ENCODE data around the gene FLT1.

FLT1 gene

DNA sequence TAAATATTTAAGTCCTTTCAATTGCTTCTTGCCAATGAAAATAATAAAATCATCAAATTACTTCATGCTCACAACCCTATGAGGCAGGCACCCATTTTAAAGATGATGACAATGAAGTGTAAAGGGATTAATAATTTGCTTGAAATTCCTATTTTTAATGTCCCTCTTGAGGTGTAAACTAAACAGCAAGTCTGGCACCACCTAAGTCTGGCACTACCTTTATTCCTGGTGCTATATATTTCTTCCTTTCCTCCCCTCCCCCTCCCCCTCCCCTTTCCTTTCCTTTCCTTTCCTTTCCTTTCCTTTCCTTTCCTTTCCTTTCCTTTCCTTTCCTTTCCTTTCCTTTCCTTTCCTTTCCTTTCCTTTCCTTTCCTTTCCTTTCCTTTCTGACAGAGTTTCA, 42.2 kb downstream of the FLT1 start:
- DNase-seq, result no peak

DNA sequence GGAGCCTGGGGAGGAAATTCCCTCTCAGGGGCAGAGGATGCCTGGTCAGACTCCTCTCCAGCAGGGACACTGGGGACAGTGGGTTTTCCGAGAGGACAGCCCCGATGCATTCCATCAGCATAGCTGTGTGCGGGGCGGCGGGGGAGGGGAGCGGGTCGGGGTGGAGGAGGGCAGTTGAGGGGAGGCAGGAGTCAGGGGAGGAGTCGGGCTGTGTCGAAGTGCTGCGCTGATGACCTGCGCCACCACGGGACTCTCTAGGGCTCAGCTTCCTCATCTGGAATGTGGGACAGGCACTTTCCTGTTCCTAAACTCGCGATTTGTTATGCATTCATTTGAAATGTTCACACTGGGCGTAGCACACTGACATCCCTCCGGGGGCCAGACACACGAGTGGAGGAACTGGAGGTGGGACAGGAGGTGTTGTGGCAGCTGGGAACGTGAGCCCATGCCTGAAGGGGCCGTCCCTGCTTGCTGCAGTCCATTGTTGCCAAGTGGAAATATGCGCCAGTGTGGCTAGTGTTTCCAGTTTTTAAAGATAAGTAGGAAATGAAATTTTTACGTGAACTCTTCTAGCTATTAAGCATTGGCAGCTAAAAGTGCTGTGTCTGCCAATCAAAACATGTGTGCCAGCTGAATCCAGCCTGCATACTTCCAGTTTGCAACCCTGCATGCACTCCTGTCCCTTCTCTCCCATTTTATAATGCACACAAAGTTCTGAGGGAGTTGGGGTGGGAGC, 43.3 kb downstream of the FLT1 start:
- DNase-seq, result no peak

DNA sequence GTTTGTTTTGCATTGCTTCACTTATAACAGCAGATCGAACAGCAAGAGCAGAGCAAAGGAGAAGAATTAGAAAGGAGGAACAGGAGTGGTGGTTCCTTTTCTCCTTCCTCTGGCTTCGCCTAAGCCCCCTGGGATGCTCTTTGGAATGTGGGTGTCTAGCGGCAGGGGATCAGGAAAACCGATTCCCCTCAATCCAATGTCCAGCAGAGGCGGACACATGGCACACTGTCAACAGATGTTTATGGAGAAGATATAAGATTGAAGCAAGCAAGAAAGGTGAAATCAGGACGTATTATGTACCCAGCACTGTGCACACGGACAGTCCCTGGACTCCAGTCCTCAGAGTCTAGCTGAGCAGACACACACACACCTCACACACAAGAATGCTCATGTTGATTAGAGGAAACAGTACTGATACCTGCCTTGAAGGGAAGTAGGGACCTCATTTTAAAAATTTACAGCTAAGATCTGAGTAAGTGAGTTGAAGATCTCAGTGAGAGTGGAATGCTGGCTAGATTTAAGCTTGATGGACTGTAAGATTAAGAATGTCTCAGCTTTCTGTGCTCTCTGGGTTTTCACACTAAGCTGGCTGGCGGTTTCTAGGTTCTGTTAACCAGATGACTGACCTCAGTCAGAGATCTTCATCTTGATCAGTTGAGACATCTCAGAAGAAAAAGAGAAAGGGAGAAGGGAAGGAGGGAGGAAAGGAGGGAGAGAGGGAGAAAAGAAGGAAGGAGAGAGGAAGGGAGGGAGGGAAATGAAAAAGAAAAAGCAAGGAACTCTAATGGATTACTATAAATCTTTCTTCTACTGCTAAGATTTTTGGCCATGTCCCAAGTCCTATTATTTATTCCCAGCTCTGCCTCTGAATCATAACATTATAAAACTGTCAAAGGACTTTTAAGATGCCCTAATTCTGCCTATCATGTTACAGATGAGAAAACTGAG, 44.8 kb downstream of the FLT1 start:
- DNase-seq, result no peak

DNA sequence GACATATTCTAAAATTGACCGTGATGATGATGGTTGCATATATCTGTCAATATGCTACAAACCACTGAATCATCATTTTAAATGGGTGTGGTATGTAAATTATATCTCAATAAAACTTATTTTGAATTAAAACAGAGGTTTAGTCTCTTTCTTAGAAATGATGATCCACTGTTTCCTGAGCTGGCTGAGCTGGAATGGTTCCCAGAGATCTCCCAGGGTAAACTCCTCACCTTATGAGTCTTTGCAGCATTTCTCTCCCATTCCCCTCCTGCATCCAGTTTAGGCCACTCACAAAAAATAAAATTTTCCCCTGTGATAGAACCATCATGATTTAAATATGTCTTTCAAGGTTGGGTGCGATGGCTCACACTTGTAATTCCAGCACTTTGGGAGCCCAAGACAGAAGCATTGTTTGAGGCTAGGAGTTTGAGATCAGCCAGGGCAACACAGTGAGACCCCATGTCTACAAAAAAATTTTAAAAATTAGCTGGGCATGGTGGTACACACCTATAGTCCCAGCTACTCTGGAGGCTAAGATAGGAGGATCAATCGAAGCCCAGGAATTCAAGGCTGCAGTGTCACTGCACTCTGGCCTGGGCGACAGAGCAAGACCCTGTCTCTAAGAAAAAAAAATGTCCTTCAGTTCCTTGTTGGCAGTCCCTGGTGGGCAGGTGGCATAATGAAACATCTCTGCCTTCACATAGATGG, 46.1 kb downstream of the FLT1 start:
- no peak for DNase-seq

DNA sequence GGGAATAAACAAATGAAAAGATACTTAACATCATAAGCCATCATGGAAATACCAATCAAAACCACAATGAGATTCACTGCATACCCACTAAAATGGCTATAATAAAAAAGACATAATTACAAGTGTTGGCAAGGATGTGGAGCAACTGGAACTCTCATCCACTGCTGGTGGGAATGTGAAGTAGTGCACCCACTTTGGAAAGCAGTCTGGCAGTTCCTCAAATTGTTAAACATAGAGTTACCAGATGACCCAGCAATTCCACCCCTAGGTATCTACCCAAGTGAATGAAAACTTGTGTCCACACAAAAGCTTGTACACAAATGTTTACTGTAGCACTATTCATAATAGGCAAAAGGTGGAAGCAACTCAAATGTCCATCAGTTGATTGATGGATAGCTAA, 46.9 kb downstream of the FLT1 start:
- no peak for DNase-seq

DNA sequence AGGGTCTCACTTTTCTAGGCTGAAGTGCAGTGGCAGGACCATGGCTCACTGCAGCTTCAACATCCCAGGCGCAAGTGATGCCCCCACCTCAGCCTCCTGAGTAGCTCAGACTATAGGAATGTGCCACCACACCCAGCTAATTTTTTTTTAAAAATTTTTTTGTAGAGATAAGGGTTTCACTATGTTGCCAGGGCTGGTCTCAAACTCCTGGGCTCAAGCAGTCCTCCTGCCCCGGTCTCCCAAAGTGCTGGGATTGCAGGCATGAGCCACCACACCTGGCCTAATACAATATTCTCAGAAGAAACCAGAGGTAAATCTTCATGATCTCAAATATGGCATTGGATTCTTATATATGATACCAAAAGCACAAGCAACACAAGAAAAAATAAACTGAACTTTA, 47.7 kb downstream of the FLT1 start:
- no peak for DNase-seq

DNA sequence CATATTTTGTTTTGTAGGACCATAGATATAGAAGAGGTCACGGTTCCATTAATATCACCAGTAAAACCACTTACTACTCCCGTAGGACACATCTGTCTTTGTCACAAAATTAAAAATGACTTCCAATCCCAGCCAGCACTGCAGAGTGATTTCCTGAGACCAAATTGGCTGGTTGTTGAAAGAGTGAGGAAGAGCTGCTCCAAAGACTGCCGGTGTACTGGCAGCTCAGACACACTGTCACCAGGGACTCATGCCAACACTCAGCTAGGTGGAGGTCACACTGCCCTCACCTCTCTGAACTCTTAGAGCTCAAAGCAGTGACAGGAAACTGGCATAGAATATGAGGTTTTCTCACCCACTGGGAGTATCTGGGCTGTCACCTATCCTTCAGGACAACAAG, 52.1 kb downstream of the FLT1 start:
- DNase-seq, result no peak

DNA sequence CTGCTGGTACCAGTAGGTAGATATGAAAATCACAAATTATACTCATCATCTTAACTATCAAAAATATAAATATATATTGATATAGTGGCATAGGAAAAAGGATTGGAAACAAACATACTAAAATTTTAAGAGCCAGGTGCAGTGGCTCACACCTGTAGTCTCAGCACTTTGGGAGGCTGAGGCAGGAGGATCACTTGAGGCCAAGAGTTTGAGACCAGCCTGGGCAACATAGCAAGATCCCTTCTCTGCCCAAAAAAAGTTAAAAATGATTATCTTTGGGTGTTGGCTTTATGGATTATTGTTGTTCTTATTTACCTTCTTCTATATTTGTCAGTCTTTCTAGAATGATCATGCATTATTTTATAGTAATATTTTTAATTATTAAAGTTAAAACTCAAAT, 53.4 kb downstream of the FLT1 start:
- no peak for DNase-seq

DNA sequence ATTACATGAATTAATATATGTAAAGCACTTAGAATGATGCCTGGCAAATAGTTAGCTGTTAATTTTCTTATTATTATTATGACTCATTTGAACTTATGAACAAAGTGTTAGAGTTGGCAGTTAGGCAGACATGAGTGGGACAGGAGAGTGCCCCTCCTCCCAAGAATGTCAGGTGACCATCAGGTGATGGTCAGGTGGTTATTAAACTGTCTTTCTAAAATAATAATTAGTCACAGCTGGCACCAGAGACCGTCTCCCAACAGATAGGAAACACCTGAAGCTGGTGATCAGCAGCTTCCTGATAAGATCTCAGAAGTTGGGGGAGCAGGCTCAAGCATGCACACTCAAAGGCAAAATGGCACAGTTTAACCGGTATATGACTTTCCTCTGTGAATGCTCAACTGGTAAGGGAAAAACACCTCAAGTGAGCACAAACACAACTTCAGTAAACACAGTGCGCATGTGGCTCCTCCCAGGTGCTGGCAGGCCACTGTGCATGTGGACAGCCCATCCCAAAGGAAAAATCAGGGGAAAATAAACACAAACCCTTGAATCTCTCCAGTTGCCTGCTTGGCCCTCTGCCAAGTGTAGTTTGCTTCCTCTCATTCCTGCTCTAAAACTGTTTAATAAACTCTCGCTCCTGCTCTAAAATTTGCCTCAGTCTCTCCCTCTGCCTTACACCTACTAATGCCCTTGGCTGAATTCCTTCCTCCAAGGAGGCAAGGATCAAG, 54.0 kb downstream of the FLT1 start:
- DNase-seq, result no peak

DNA sequence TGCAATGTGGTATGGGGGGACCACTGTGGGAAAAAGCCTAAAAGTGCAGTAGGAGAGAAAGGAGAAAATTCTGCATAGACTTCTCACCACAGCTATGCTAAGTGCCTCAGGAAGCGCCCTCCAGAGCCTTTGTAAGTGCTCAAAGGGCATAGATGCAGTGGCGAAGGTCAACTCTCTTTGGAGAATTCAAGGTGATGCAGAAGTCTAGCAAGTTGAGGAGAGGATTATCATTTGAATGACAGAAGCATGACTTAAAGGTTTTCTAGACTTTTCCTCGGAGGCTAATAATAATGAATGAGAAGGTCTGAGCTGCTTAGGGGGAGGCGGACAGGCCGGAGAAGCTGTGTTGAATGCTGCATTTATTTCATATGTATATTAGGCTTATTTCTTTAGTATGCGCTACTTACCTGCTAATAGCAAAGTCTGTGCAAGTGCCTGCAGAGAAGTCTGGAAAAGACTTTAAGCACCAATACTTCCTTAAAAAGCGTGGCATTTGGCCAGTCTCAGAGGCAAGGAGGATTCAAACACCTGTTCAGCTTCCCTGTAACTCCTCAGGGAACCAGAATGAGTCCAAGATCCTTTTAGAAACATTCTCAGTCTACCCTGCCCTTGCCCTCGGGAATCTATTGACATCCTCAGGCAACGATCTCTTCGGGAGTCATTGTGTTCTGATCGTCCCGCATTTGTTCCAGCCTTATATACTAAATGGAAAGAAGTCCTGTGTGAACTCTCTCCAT, 56.2 kb downstream of the FLT1 start:
- no peak for DNase-seq

DNA sequence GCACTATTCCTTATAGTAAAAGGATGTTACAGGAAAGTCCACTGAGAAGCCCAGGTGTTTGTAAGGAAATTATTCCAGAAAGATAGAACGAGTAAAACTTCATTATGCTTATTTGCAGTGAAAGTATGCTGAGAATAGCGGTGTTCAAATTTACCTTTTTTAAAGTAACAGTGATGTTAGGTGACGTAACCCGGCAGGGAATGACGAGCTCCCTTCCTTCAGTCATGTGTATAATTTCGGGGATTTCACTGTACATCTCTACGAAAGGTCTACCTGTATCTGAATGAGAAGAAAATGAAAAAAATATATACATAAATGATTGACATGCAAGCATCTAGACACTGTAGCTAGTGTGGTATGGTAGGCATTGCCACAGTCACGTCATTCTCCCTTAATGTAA, 56.9 kb downstream of the FLT1 start:
- DNase-seq, result no peak

DNA sequence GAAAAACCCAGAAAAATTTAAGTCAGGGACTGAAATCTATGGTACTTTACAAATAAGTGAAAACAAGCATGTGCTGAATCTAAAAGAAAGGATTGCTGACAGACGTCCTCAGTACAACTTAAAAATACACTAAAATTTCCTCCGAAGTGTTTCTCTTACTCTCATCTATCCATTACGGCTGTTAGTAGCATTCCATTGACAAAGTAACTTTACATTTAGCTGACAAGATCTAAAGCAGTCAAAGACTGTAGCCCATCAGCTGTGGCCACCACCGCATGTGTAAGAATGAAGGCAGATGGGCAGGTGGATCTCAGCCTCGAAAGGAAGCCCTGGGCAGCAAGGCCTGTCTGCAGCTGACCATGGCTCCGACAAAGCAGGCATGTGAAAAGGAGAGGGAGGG, 59.0 kb downstream of the FLT1 start:
- DNase-seq, result no peak

DNA sequence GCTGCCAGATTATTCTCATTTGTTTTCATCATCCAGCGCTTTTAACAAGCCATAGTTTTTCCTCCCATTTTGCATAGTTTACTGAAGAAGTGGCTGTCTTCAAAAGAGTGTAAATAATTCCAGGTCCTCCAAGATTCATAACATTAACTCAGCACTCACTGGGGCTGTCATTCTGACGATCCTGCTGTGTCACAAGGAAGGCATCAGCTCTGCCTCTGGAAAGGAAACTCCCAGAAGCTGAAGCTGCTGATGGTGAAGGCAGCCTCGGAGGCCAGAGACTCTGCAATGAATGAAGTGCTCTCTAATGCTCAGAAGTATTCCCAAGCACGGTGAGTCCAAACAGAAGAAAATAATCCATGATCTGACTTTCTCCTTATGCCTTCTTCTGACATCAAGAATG, 60.0 kb downstream of the FLT1 start:
- DNase-seq, result no peak

DNA sequence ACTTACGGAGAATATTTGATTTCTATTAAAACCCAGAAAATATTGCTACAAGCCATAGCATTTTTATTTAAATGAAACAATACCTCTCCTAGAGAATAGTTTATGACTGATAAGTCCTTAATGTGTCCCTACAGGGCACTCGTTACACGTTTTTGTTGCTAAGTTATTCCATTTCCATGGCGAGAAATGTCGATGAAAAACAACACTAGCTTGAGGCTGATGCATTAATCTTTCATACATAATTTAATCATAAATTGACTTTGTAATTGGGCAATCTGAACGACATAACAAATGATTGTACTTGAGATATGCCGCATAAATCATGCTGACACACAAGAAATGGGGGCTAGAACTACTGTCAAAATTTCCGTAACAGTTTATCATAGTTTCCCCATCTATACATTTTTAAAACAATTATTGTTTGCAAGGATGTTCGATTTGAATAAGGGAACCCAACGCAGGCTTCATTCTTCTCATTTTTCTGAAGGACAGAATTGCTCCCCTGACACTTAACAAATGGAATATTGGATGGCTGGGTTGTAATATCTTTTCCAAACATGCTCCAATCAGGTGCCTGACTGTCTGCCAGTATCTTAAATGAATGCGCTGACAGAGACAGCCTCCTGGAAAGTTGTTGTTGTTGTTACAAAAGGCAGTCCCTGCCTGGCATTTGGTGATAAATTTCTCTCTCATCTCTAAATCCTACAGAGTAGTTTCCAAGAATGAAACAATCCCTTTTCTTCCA, 61.9 kb downstream of the FLT1 start:
- DNase-seq, result no peak

DNA sequence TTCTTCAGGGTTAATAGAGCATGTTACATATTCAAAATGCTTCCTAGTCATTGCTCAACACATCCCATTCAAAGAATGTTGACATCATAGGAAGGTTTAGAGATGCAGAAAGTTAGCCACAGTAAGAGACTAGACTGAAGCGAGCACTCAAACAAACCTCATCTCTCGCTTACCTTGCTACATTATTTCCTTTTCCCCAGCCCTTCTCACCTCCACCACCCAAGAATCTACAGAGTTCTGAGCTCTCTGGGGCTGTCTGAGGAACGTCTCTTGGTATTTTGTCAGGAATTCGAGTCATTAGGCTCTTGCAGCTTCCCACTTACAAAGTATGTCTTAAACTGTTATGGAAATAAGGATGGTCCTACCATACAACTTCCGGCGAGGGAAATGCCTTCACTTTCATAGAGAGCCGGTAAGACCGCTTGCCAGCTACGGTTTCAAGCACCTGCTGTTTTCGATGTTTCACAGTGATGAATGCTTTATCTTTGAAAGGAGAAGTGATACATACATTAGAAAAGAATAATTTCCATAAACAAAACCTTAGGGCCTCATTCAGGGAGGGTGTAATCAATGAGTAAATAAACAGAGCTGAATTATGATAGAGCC, 65.1 kb downstream of the FLT1 start:
- no peak for DNase-seq

DNA sequence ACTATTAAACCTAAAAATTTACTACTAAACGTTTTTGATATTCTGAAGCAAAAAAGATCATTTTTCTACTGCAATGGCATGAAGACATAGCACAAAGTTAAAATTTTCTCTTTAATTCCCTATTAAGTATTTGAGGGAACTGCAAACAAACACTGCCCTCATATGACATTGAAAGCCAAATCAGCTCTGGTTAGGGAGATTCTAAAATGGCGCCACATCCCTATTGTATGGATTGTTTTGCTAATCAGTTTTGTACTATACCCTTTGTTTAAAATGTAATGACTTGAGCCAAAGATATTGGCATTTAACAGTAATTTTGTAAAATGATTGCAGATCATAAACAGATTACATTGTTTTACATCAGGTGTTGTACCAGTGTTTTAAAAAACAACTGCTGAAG, 65.8 kb downstream of the FLT1 start:
- DNase-seq, result no peak

DNA sequence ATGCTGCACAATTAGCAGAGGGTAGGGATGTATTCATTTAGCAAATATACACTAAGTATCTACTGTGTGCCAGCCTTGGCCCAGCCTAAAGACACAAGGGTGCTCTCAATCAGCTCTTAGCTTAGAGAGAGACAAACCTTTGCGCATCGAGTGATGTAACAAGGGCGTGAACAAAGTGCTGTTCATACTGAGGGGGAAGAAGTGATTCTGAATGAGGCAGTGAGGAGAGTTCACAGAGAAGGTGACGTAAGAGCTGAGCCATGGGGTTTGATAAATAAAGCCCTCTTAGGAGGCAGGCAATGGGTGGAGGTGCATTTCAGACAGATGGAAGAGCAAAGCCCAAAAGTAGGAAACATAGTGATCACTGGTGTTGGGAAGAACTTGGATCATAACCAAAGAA, 68.5 kb downstream of the FLT1 start:
- DNase-seq, result no peak

DNA sequence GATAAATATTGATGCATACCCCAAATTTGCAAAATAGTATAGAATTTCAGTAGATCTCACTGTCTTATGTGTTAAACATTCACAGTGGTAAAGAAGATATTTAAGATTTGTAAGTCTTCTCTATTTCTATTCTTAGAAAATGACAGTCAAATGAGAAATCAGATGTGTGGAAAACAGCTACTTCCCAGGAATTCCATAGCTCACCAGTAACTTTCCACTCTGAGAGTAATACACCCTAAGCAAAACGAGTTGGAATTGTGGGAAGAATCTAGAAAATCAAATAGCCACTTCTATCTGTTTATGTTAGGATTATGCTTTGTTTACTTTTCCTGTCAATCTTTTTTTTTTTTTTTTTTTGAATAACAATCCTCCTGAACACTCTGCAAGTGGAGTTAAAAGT, 69.1 kb downstream of the FLT1 start:
- DNase-seq, result no peak

DNA sequence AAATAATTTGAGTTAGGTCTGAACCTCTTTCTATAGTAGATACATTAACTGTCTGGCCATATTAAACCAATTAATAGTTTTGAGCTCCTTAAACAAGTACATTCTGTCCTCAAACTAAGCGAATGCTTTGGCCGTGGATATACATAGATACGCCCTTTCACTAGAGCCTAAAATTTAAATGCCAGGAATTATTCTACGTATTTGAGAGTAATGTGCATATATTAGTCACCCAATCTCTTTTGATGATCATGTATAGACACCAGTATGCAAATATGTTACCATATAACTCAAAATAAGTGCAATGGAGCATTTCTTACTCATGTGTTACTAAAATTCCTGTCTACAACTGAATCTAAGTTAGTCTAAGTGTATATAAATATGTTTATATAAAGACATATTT, 70.4 kb downstream of the FLT1 start:
- no peak for DNase-seq

DNA sequence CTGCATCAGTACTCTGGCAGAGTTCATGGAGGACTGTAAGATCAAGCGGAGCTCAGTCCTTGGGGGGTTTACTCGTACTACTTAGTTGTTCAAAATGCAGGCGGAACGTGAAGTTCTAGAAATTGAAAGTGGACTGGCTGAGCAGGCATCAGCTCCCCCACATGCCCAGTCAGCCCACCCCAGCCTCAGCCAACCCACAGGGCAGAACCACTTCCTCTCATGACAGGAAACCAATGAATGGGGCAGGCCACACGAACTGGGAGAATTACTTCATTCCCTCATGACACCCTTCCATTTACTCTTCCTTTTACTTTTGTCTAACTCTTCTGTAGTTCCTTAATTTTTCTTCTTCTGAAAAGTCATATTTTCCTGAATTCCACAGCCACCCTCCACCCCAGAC, 71.9 kb downstream of the FLT1 start:
- DNase-seq, result no peak
